CD4-positive, alpha-beta T cell treated with Interleukin-17A for 4 hours (primary cell): ENCODE measurements around the gene PDZRN3.
"Not testable (repeated sequence)": the region's sequence is repeated elsewhere in the genome, so short reads cannot be mapped to it uniquely, and the experiment has no call there.

ENCODE experiments used
- DNase-seq: peaks from one replicate; pipeline ENCODE4 v3.0.0-alpha.2; 2020; ENCODE audit warnings: mixed read lengths

The PDZRN3 gene

DNA sequence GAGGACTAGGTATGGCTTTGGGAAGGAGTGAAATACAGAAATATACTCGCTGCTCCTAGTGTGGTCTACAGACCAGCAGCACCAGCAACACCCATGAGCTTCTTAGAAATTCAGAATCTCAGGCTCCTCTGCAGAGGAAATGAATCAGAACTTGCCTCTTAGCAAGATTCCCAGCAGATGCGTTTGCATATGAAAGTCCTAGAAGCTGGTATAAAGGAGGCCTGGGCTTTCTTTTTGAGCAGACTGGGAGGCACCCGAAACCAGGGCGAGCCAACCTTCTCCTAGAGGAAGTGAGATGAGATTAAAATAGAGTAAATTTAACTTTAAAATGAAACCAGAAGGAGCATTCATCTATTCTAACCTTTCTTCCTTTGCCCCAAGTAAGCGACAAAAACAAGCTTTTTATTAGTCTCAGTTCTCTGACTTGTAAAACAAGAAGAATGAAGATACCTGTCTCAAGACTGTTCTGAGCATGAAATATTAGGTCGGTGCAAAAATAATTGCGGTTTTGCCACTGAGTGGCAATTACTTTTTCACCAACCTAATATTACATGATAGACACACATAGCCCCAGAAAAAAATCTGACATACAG lies 140.0 kb downstream of the PDZRN3 start:
- DNase-seq = no peak

GRCh38 chr3:73481888-73482287 lies 142.9 kb downstream of the PDZRN3 start:
- DNase-seq = no peak

- DNase-seq = no peak
Observed at GRCh38 chr3:73480187-73480672, 144.5 kb downstream of the PDZRN3 start.

GRCh38 chr3:73479325-73479724 lies 145.4 kb downstream of the PDZRN3 start:
- DNase-seq = no peak

DNA sequence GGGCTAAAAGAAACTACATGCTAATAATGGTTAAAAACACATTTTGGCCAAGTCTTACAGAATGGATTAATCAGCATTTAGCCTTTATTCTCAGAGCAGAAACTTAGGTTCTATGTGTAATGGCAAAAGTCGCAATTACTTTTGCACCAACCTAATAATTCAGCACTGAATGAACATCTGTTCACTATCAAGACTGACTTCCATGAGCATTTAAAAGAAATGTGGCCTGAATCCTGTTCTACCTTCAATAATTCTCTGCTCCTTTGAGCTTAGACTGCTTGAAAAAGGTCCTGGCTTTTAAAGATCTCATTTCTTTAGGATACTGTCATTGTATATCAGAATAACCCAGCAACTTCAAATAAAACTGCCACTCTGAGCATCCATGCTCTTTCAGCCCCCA lies 145.9 kb downstream of the PDZRN3 start:
- DNase-seq = no peak

DNA sequence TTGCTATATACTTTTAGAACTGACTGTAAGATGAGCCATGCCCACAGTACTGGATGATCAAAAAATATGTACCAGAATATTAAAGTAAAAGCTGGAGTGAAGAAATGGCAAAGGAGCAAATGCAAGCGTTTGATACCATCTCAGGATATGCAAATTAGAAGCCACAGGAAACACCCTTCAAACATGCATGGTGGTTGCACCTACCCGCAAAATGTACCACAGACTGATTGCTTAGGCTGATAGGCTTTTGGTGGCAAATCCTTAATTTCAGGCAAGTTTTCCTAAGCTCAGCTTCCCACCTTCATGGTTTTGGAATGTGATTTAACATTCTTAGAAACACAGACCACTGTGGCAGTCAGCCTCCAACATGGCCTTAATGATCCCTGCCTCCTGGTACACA lies 149.0 kb downstream of the PDZRN3 start:
- DNase-seq = no peak

GRCh38 chr3:73475175-73475574 lies 149.6 kb downstream of the PDZRN3 start:
- no peak for DNase-seq

- no peak for DNase-seq
Observed at GRCh38 chr3:73474619-73475018, 150.1 kb downstream of the PDZRN3 start.

DNA sequence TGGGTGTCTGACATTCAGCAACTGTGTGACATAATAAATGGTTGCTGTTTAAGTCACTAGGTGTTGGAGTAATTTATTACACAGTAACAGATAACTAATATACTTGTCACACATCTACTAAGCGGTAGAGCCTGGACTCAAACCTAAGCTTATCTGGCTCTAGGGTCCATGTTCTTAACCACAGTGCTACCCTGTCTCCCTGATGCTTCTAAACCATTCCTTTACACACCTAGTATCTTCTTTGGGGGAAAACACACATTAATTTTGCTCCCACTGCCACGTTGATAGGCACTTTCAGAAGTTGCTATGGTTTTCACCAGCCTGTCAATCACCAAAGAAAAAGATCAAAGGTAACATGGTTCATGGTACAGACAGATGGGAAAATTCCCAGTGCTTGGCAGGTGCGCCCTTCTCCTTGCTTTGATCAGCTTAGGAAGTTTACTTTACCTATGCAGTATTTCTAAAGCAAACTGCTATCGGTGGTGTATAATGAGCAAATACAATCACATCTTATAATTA lies 150.8 kb downstream of the PDZRN3 start:
- DNase-seq = no peak

- no peak for DNase-seq
Observed at GRCh38 chr3:73473181-73473897, 151.4 kb downstream of the PDZRN3 start.

DNA sequence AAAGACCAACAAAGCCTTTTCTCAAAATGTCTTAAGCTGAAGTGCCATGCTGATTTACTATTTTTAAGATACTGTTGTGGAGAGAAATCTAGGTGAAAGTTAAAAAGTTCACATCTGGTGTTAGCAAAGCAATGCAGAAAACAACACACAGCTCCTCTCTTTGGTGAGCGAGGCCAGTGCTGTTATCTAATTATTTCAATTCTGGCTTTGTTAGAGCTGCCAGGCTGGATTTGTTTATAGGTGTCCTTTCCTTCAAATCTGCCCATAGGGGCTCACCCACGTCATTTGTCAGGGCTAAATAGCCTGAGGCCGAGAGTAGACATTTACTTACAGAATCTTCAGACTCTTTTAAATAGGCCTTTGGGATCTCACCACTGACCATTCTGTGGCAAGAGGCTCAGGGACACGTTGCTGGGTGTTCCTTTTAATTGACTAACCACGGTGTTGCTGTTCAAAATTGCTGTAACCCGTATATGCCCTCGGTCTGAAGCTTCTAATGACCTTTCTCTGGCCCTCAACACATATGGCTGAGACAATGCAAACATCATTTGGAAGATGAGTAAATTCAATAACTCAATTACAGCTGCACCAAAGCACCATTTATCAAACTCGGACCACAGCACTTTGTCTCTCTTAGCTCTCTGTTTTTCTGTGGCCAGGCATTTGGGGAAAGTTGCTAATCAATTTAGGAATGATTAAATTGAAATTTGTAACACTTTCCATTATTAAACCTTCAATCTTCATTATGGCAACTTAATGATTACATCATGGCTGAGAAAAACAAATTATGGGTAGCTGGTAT lies 152.6 kb downstream of the PDZRN3 start:
- DNase-seq = no peak

DNA sequence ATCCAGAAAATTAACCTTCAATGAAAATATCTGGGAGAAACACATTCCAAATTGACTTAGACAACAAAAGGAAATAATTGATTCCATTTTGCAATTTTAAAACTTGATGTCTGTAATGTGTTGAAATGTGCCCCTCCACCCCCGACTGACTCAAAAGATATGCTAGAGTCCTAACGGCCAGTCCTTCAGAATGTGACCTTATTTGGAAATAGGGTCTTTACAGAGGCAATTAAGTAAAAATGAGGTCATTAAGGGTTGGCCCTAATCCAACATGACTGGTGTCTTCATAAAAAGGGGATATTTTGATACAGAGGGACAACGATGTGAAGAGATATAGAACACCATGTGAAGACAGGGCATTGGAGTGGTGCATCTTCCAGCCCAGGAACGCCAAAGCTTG lies 153.9 kb downstream of the PDZRN3 start:
- DNase-seq = no peak

DNA sequence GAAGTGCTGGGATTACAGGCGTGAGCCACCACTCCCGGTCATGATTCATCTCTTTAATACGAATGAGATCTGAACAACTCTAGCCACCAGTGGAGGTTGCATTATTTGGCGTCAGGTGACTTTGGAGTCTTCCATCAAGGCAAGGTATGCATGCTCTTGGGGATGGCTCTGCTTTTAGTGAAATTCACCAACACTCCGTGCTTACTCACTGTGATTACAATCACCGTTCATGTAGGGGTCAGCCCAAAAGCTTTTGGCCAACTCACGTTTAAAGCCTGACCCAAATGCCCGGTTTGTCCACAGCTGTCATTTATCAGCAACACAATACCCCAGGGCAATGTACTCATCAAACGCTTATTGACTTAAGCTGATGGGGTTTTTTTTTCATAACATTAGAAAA lies 155.4 kb downstream of the PDZRN3 start:
- no peak for DNase-seq

- no peak for DNase-seq
Observed at GRCh38 chr3:73467211-73467610, 157.5 kb downstream of the PDZRN3 start.

DNA sequence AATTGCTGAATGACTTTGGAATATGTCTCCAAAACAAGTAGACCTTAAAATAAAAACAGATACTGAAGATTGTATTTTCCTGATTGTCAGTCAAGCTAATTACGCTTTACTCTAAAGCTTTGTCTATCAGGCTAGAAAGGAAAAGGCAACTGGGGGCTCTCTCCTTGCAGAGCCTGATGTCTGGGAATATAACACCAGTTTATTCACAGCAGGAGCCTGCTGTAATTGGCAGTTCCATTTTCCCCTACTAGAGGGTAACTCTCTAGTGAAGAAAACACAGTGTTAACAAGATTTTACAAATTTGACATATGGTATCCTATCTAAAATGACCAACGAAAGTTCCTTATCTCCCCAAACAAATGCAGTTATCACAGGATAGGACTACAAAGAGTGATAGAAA lies 158.8 kb downstream of the PDZRN3 start:
- no peak for DNase-seq

GRCh38 chr3:73464126-73464525 lies 160.6 kb downstream of the PDZRN3 start:
- not testable (repeated sequence) for DNase-seq

DNA sequence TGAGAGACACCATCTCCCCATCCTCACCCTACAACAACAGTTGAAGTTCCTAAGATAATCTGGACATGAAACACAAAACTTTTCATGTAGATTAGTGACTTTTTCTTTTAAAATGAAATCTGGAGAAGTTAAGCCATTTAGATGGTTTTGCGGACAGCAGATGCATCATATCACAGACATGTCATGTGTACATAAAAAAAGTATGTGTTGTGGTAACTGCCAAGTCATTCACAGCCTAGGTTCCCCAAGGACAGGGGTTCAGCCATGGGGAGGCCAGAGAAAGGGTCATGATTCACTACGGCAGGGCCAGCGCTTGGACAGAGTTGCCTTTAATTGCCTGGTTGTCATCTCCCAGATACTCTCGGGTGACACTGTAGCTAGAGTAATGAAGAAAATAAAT lies 163.2 kb downstream of the PDZRN3 start:
- no peak for DNase-seq

- DNase-seq = no peak
Observed at GRCh38 chr3:73459711-73460110, 165.0 kb downstream of the PDZRN3 start.

DNA sequence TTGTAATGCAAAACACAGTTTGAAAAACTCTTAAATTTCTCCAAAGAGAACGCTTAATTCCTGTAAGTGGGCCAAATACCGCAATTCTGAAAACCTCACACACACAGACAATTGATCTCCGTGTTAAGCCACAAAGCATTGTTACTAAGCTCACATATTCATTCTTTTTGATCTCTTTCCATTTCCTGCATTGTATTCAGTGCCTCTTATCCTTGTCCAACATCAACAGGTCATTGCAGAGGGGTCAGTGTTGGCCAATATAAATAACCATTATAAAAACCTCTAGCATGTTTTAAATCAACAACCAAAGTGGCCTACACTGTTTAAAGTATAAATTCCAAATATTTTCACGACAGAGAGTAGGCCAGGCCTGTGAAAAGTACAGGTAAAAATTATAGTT lies 171.1 kb downstream of the PDZRN3 start:
- no peak for DNase-seq

DNA sequence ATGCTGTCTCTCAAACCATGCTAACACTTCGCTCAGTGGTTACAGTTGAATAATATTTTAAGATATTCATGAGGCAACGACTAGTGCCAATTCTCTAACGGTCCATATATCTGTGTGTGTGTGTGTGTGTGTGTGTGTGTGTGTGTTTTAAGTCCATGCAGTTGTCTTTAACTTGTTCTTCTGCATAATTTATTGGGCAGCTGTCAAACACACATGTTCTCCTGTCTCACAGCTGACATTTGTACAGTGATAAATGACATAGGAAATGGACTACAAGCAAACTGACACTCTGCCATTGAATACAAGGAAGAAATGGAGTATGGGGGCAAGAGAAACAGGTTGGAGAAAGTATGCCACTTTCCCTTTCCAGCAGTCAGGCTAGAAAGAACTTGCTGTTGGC lies 172.0 kb downstream of the PDZRN3 start:
- no peak for DNase-seq

DNA sequence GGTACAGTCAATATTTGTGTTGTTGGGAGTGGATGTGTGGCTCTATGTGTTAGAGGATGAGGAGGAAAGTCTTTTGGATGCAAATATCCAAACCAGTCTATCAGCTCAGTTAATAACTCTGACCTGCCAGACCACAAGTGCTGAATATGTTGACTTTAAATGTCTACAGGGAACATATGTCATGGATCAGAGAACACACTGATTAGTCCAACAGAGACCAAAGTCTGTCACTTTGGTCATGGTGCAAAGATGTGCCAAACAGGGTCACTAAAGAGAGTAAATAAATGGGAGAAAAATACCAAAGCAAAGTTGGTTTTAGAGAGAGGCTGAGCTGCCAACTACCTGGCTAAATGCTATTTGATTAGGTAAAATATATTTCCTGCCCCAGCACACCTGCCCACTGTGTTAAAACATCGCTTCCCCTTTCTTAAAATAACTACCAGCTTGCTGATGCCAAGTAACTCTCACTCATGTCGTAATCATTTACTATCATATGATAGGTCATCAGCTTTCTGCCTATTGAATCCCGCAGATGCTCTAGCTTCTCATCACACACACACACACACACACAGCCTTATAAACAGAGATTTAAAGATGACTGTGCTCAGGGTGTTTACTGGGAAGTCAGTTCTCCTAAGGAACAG lies 173.3 kb downstream of the PDZRN3 start:
- no peak for DNase-seq

DNA sequence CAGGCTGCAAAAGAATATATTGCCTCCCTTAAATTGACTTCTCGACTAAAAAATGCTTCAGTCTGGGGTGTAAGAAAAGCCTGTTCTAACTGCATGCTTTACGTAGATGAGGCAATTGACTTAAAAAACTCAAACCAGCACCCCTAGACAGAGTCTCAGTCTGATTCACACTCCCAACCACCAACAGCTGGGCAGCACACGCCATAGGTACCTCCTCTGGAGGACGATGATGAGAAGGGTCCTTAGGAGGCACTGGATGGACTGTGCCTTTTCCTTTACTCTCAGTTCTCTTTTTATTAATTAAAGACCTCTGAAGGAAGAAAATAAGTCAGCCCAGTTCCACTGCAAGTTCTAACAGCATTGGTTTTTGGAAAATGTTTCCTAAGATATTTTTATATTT lies 175.0 kb downstream of the PDZRN3 start:
- no peak for DNase-seq

GRCh38 chr3:73448761-73449301 lies 175.9 kb downstream of the PDZRN3 start:
- no peak for DNase-seq
